ENCODE data around the gene CDH18. TPM values are rescaled to one million over a fixed set of nuclear protein-coding genes. Genes with fewer than 3 reads are reported as not detected.
"Not testable (repeated sequence)": the region's sequence is repeated elsewhere in the genome, so short reads cannot be mapped to it uniquely, and the experiment has no call there.

The CDH18 gene
- total and polyA plus RNA-seq, 4 donors = 0.03 to 2.4 TPM; not detected in 2

GRCh38 chr5:19853616-19854240, 134.3 kb downstream of the CDH18 start:
- Histone ChIP-seq H3K4me1 (ENCODE audit: control insufficient read depth in 5 of 5, insufficient read depth in 5 of 5, low read length in 5 of 5) (no peaks in the 10 kb centered on the region), H3K4me3 (no peak overlapping the region), H3K9me3 (ENCODE audit: control insufficient read depth in 4 of 4, insufficient read depth in 3 of 4, low read length in 3 of 4) (no peaks in the 10 kb centered on the region), H3K27ac (ENCODE audit: low read depth in 1 of 2, low read length in 1 of 2) (no peak overlapping the region), H3K36me3 (ENCODE audit: control insufficient read depth in 4 of 4, insufficient read depth in 4 of 4, low read length in 4 of 4) (no peaks in the 10 kb centered on the region), H3K9ac (ENCODE audit: insufficient read depth in 1 of 2, low read length in 2 of 2) (no peak overlapping the region), H3K27me3 (ENCODE audit: control insufficient read depth in 3 of 3, insufficient read depth in 3 of 3, low read length in 2 of 3) (no peaks in the 10 kb centered on the region)
- WGBS, 2 donors = 61 to 68% methylated on average over 4 of the region's 4 CpGs
- TF ChIP-seq CTCF (IDR thresholded peaks at IDR 0.05; ENCODE audit: control extremely low read depth, extremely low read depth) = no peak
- ATAC-seq (ENCODE audit: insufficient read depth, low FRiP score) (no peak), DNase-seq (no peak)

- DNase-seq (no peak), ATAC-seq (ENCODE audit: insufficient read depth, low FRiP score) (no peak)
- H3K4me3 ChIP-seq = no peak overlapping the region
- no peaks in the 10 kb centered on the region for H3K36me3 ChIP-seq (ENCODE audit: control insufficient read depth in 4 of 4, insufficient read depth in 4 of 4, low read length in 4 of 4)
- H3K9me3 ChIP-seq (ENCODE audit: control insufficient read depth in 4 of 4, insufficient read depth in 3 of 4, low read length in 3 of 4) = peaks cover 0 to 3% (median under 1%) of the 10 kb centered on the region in 4 donors
- H3K27ac ChIP-seq (ENCODE audit: low read depth in 1 of 2, low read length in 1 of 2) = no peak overlapping the region
- no peak overlapping the region for H3K9ac ChIP-seq (ENCODE audit: insufficient read depth in 1 of 2, low read length in 2 of 2)
- no peak for TF ChIP-seq CTCF (IDR thresholded peaks at IDR 0.05; ENCODE audit: control extremely low read depth, extremely low read depth)
- WGBS, 2 donors = 60 to 64% methylated on average over 6 of the region's 6 CpGs
- H3K4me1 ChIP-seq (ENCODE audit: control insufficient read depth in 5 of 5, insufficient read depth in 5 of 5, low read length in 5 of 5) = no peaks in the 10 kb centered on the region
- H3K27me3 ChIP-seq (ENCODE audit: control insufficient read depth in 3 of 3, insufficient read depth in 3 of 3, low read length in 2 of 3) = no peaks in the 10 kb centered on the region
Measured at GRCh38 chr5:19837536-19838174, 150.3 kb downstream of the CDH18 start.

GRCh38 chr5:19835442-19835841, 152.6 kb downstream of the CDH18 start:
- no peak overlapping the region for H3K9ac ChIP-seq (ENCODE audit: insufficient read depth in 1 of 2, low read length in 2 of 2)
- ATAC-seq (ENCODE audit: insufficient read depth, low FRiP score) (no peak), DNase-seq (no peak)
- no peaks in the 10 kb centered on the region for H3K36me3 ChIP-seq (ENCODE audit: control insufficient read depth in 4 of 4, insufficient read depth in 4 of 4, low read length in 4 of 4)
- H3K4me1 ChIP-seq (ENCODE audit: control insufficient read depth in 5 of 5, insufficient read depth in 5 of 5, low read length in 5 of 5) = no peaks in the 10 kb centered on the region
- TF ChIP-seq CTCF (IDR thresholded peaks at IDR 0.05; ENCODE audit: control extremely low read depth, extremely low read depth) = no peak
- H3K9me3 ChIP-seq (ENCODE audit: control insufficient read depth in 4 of 4, insufficient read depth in 3 of 4, low read length in 3 of 4) = peaks cover 0 to 6% (median 1%) of the 10 kb centered on the region in 4 donors
- 67 to 70% methylated on average over 1 of the region's 1 CpG for WGBS, 2 donors
- no peaks in the 10 kb centered on the region for H3K27me3 ChIP-seq (ENCODE audit: control insufficient read depth in 3 of 3, insufficient read depth in 3 of 3, low read length in 2 of 3)
- no peak overlapping the region for H3K27ac ChIP-seq (ENCODE audit: low read depth in 1 of 2, low read length in 1 of 2)
- no peak overlapping the region for H3K4me3 ChIP-seq

- not testable (repeated sequence) for H3K4me3 ChIP-seq; H3K9me3 ChIP-seq (ENCODE audit: control insufficient read depth in 4 of 4, insufficient read depth in 3 of 4, low read length in 3 of 4); H3K9ac ChIP-seq (ENCODE audit: insufficient read depth in 1 of 2, low read length in 2 of 2); H3K27ac ChIP-seq (ENCODE audit: low read depth in 1 of 2, low read length in 1 of 2); H3K36me3 ChIP-seq (ENCODE audit: control insufficient read depth in 4 of 4, insufficient read depth in 4 of 4, low read length in 4 of 4); DNase-seq; H3K27me3 ChIP-seq (ENCODE audit: control insufficient read depth in 3 of 3, insufficient read depth in 3 of 3, low read length in 2 of 3); ATAC-seq (ENCODE audit: insufficient read depth, low FRiP score); H3K4me1 ChIP-seq (ENCODE audit: control insufficient read depth in 5 of 5, insufficient read depth in 5 of 5, low read length in 5 of 5)
- WGBS, 2 donors = 90 to 91% methylated on average over 4 of the region's 4 CpGs
Measured at GRCh38 chr5:19812720-19813119, 175.3 kb downstream of the CDH18 start.

Measured in lung (tissue), 12 donors.